Erythroblast (primary cell): ENCODE results near the gene LHFPL3.

Experiments used
- GATA1 ChIP-seq: IDR thresholded peaks from 2 replicates; pipeline ENCODE4 v1.6.1; 2011; ENCODE audit warnings: low read depth, mild to moderate bottlenecking, control low read depth, low read length, moderate library complexity
- POLR2A ChIP-seq: IDR thresholded peaks from 2 replicates; pipeline ENCODE4 v1.6.1; 2011; ENCODE audit warnings: mild to moderate bottlenecking, low read length

DNA sequence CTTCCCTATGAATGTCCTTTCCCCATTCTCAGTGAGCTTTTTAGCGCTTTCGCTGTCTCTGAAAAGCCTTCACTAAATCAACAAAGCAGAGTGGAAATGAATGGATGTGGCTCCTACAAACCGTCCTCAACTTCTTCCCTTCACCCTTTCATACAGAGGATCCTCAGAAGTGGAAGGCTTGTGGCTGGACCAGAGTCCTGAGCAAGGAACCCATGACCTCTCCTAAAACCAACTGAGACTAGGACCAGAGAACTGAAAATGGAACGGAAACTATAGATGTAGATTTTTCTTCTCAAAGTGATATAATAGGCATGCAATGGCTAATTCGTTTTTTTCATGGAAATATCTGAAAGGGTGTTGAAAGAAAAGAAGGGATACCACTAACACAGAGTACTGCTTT lies 122.5 kb downstream of the LHFPL3 start:
- TF ChIP-seq POLR2A (no peak), GATA1 (no peak)
